Measurements from ENCODE around the gene DNMT1.
"Not testable (repeated sequence)": the region's sequence is repeated elsewhere in the genome, so short reads cannot be mapped to it uniquely, and the experiment has no call there.

Gene DNMT1

DNA sequence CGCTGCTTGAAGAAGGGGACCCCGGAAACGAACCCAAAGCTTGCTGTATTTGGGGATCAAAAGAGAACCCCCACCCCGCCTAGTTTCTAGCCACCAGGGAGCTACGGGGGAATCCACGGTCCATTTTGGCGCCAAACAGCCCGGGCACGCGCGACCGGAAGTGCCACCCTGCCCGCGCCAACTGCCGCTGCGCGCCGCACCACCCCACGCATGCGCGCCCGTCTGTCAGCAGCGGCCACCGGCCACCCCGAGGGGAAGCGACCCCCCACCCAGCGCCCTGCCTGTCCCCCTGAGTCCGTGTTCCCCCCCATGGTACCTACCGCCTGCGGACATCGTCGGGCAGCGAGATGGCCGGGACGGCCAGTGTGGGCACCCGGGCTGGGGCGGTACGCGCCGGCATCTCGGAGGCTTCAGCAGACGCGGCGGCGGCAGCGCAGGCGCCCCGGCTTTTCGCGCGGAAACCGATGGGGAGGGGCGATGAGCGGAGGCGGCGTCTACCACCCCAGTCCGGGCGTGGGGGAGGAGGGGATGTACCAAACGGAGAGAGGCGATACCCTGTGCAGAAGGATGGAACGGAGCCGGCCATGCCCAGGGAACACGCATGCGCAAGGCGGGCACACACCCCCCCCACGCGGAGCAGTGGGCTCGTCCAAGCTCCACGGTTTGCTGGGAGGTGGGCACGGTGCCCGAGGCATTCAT is at the start of gene DNMT1:
Gene DNMT1, minus strand, starts transcription at position 454 of the 699 bp plus-strand sequence. Its CDS starts 54 bp downstream, at position 400.
- DNase-seq = peak; percentile 93 to 94

DNA sequence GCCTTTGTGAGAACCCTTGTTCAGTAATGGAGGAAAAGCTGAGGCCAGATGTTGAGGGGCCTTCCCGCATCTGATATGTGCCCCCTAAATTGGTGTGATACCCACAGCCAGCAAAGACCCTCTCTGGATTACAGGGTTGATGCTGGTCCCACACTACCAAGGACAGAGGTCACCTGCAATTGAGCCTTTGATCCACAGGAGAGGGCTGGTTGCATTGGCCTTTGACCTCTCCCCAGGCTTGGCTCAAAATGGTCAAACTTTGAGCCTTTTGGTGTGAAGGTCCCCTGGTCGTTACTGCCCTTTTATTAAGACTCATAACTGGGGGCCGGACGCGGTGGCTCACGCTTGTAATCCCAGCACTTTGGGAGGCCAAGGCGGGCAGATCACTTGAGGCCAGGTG is 48.9 kb upstream of the DNMT1 start:
- DNase-seq = no peak

DNA sequence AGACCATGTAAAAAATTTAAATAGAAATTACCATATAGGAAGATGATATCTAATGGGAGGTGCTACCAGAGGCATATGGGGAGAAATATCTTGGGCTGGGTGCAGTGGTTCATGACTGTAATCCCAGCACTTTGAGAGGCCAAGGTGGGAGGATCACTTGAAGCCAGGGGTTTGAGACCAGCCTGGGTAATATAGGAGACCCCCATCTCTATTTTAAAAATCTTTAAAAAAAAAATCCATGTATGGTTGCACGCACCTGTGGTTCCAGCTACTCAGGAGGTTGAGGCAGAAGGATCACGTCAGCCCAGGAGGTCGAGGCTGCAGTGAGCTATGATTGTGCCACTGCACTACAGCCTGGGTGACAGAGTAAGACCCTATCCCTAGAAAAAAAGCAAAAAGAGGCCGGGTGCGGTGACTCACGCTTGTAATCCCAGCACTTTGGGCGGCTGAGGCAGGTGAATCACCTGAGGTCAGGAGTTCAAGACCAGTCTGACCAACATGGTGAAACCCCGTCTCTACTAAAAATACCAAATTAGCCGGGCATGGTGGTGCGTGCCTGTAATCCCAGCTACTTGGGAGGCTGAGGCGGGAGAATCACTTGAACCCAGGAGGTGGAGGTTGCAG is 47.2 kb upstream of the DNMT1 start:
- DNase-seq = not testable (repeated sequence)

DNA sequence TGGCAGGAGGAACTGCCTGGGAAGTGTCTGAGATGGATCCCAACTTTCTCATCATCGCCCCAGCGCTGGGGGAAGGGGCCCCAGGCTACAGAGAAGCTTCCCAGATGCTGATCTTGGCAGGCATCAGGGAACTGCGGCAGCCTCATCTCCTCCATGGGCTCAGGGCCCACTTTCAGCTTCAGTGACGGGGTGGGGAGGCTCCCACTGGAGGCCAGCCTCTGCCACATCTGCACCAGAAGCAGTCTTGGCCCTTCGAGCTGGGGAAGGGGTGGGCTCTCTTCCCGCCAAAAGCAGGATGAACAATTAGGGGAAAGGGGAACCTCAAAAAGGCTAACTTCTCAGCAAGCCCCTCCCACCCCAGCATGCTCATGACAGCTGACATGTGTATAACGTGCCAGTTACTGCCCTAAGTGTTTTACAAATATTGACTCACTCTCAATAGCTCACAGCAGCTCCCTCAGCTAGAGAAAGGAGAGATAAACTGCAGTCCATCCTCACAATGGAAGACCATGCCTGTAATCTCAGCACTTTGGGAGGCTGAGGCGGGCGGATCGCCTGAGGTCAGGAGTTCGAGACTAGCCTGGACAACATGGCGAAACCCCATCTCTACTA is 43.5 kb upstream of the DNMT1 start:
- DNase-seq = no peak

DNA sequence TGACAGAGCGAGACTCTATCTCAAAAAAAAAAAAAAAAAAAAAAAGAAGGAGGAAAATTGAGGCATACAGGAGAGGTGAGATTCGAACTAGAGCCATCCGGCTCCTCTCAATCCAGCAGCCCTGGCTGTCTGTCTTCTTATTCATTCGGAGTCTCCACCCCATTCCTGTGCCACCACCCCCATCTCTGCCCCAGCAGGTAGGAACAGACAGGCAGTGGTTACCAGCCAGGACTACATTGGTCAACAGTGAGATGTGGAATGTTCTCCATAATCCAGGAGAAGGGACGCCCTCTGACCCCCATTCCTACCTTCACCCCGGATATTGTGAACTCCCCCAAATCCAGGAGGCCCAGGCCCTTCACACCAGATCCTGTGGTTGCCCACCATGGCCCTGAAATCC is 42.9 kb upstream of the DNMT1 start:
- DNase-seq = no peak

DNA sequence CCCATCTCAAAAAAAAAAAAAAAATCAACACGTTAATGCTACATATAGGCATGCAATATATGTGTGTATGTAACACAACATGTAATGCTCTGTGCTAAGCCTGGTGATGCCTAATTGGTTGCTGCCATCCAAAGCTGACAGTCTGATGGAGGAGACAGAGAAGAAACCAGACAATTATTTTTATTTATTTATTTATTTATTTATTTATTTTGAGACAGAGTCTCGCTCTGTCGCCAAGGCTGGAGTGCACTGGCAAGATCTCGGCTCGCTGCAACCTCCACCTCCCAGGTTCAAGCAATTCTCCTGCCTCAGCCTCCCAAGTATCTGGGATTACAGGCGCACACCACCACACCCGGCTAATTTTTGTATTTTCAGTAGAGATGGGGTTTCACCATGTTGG is 40.7 kb upstream of the DNMT1 start:
- DNase-seq = not testable (repeated sequence)

DNA sequence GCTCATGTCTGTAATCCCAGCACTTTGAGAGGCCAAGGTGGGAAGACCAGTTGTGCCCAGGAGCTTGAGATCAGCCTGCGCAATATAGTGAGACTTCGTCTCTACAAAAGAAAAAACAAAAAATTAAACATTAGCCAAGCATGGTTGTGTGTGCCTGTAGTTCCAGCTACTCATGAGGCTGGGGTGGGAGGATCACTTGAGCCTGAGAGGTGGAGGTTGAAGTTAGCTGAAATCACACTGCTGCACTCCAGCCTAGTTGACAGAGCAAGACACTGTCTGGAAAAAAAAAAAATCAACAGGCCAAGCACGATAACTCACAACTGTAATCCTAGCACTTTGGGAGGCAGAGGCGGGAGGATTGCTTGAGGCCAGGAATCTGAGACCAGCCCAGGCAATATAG is 40.2 kb upstream of the DNMT1 start:
- no peak for DNase-seq

DNA sequence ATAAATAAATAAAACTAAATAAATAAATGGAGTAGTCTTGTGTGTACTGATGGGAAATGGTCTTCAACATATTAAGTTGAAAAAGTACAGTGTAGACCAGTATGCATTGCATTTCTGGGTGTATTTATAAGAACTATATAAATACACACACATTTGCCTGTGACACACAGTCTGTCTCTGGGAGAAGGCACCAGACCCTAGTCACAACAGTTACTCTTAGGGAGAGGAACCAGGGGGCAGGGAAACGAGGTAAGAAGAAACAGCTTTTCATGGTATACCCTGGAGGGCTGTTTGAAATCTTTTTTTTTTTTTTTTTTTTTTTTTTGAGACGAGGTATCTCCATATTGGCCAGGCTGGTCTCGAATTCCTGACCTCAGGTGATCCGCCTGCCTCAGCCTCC is 39.2 kb upstream of the DNMT1 start:
- DNase-seq = no peak

DNA sequence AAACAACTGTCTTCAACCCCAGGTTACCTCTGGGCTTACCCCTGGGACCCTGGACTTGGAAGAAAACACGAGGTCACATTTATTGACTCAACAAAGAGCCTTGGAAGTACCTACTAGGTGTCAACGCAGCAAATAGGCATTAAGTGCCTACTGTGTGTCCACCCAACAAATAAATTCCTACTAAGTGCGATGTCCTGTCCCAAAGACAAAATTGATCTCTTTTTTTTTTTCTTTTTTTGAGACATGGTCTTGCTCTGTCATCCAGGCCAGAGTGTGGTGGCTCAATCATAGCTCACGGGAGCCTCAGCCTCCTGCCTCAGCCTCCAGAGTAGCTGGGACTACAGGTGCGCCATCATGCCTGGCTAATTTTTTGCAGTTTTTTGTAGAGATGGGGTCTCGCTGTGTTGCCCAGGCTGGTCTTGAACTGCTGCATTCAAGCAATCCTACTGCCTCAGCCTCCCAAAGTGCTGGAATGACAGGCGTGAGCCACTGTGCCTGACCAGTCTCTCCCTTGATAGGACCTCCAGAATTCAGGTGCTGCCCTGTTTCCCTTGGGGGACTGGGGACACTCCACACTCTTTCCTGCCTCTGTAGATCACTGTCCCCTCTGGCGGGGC is 37.0 kb upstream of the DNMT1 start:
- DNase-seq = no peak

DNA sequence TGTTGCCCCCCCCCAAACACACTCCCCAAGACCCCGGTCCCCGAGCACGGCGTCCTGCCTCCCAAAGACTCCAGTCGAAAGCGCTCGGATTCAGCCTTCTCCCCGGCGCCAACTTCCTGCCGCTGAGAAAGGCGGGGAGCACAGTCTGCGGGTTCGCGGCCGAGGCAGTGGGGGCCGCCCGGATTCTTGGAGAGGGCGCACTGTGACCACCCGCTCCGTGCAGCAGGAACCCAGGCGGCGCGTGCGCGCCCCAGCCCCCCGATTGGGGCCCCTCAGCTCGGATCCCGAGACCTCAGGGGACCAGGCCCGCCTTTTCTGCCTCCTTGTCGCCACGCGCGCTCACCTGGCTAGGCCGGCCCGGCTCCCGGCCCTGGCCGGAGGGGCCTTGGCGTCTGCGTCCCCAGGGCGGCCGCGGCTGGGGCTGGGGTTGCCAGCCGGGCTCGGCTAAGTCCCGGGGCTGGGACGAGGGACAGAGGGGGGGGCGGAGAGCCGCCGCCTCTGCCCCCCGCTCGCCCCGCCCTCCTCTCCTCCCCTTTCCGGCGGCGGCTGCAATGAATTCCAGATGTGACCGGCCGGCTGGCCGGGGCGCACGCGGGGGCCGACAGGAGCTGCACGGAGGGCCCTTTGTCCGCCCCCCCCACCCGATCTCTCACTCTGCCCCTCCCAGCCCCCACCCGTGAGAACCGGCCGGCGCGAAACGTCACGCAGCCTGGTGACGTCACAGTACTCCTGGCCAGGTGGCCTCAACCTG is 36.3 kb upstream of the DNMT1 start, which contains the start of gene S1PR2:
Gene S1PR2, minus strand, starts transcription at position 471 of the 751 bp plus-strand sequence. CDS start 6,426 bp downstream, outside the sequence.
- peak; percentile 6 to 35 for DNase-seq

DNA sequence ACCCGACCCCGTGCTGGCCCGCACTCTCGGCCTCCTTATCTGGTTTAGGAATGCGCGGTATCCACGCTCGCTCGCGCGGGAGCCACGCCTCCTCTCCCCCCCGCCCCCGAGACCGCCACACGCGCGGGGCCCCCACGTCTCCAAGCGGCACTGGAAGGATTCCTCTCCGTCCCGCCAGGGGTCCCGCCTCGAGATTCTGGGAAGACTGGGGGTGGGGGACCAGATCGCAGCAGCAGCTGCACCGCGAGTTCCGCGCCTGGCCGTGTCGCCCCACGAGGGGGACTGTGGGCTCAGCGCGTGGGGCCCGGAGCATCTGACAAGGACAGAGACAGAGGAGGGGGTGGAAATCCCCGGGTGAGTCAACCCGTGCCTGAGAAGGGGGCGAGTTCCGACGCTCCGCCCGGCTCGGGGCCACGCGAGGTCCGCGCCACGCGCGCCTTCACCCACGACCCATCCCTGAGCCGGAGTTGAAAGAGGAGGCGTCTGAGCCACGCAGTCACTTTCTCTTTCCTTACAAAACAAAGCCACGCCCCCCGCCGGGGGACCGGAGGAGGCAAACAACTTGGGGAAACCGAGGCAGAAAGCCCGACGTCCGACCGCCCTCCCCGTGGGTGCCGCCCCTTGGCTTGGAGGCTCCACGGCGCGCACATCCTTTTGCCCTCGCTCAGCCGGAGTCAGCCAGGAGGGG is 35.6 kb upstream of the DNMT1 start:
- DNase-seq = no peak

DNA sequence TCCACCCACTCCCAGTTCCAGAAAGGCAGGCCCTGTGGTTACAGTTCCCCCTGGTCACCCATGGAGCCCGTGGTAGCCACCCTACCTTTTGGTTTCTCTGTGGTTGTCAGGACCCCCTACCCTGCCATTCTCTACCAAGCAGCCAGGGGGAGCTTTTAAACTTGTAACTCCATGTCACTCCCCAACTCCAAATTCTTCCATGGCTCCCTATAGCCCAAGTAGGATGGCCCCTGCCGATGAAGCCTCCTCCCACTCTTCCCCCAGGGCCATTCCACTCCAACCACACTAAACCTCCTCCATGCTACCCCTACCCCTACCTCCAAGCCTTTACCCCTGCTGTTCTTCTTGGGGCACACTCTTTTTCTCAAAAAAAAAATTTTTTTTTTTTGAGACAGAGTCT is 34.2 kb upstream of the DNMT1 start:
- peak in 1 of 2 experiments; percentile 3 for DNase-seq

DNA sequence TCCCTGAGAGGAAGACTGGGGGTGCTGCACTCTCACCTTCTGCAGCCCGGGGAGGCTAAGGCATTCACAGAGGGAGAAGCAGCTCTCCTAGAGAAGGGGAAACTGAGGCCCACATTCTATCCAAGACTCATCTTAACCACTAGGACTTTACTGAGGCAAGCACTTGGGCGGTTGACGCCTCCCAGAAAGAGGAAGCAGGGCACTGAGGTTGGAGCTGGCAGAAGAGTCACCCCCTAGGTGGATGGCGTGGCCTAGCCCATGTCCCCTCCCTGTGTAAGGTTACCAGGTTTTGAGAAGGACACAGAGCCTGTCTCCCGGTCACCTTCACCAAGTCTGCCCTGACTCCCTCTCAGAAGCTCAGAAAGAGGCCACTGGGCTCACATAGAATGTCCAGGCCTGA is 33.6 kb upstream of the DNMT1 start:
- DNase-seq = peak in 1 of 2 experiments; percentile 11

DNA sequence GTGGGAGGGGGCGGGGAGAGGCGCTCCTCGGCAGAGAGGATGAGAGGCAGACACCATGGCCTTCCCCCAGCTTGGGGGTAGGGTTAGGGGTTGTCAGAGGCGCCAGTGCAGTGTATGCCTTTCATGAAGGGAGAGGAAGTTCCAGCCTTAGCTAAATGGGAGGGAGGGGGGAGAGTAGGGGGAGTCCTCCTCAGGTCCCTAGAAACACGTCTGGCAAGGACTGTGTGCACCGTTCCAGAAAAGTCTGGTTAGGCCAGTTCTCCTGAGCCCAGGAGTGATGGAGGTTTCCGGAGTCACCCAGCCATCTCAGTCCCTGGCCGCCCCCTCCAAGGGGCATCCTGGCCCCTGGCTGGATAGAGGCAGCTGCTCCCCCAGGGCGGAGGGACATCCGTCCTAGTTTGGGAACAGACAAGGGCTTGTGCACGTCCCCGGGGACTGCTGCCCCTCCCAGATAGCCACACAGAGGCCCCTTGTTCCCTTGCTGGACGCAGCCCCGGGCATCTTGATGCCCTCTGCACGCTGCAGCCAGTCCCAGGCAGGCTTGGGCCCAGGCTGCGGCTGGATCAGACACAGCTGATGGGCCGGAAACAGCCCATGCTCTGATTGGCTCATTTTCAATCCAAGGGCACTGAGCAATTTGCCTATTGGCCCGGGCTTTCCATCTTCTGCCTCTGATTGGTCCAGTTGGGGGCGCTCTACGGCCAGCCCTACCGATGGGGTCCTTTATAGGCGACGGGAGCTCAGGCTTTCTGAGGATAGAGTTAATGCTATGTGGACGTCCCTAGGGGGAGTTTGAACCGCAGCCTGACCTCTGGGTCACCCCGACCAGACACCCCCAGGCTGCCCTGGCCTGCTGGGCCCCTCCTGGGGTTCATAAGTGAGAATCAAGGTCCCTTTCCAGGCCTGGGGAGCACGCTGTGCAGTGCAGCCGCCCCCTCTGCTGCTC is 32.5 kb upstream of the DNMT1 start:
- no peak for DNase-seq

DNA sequence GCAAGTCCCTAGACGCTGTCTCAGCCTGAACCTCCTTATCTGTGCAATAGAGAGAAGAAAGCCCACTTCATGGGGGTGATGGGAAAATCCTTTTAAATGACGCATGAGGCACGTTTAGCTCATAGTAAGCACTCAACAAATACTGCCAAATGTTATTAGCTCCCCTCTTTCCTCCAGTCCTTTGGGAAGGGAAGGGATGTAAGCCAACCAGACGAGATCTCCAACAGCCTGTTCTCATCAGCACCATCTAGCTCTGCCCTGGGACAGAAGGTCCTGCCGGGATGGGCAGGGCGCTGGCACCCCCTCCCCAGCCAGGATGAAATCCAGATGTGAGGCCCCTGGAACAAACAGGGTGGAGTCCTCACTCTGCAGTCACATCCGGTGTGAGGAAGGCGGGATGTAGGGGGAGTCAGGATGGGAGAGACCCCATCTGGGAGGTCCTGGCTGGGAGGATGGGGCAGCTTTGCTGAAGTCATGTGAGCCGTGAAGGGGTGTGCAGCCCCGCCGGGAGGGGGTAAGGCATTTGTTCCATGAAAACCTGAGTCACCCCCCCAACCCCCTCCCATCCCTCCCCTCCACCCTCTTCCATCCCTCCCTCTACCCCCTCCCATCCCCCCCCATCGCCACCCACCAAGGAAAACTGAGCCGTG is 31.7 kb upstream of the DNMT1 start:
- DNase-seq = no peak

DNA sequence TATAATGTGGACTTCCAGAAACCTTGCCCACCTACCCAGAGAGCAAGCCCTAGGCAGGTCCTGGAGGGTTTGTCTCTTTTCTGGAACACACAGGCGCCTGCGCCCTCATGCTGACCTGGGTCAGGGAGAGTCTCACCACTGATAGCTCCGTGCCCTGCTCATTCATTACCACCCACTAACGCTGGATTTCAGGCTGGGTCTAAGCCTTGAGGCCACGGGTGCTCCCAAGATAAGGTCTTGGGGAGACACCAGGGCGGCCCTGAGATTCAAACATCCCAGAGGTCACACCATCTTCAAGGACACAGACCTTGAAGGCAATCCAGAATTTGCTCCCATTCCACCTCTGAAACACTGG is 31.2 kb upstream of the DNMT1 start:
- no peak for DNase-seq

DNA sequence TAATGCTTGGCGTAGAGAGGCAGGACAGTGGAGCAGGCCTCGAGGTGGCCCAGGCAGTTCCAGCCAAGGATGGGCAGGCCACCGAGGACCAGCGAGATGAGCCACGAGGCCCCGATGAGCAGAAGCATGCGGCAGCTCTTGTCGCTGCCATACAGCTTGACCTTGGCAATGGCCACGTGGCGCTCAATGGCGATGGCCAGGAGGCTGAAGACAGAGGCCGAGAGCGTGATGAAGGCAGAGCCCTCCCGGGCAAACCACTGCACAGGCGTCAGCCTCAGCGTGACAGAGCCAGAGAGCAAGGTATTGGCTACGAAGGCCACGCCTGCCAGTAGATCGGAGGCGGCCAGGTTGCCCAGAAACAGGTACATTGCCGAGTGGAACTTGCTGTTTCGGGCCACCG is 29.6 kb upstream of the DNMT1 start:
- no peak for DNase-seq

DNA sequence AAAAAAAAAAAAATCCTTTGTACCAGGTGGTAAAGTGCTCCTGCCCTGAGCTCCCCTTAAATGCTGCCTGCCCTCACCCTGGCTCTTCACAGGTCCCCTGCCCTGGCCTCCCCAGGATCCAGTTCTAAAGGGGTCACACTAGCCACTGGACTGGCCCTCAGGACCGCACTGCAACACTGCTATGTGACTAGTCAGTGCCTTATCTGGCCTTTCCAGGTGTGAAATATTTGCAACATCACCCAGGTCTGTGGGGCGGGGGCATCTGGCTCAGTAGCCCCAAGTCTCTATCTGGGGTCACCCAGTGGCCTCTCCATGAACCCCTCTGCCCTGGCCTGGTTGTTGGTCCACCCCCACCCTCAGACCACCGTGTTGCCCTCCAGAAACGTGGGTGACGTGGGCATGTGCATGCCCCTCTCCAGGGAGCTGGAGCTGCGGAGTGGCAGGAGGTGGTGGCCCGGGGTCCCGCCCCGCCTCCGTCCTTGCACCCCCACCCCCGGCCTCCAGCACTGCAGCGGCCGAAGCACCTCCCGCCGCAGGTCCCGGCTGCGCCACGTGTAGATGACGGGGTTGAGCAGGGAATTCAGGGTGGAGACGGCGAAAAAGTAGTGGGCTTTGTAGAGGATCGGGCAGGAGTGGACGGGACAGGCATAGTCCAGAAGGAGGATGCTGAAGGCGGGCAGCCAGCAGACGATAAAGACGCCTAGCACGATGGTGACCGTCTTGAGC is 28.9 kb upstream of the DNMT1 start:
- DNase-seq = no peak

DNA sequence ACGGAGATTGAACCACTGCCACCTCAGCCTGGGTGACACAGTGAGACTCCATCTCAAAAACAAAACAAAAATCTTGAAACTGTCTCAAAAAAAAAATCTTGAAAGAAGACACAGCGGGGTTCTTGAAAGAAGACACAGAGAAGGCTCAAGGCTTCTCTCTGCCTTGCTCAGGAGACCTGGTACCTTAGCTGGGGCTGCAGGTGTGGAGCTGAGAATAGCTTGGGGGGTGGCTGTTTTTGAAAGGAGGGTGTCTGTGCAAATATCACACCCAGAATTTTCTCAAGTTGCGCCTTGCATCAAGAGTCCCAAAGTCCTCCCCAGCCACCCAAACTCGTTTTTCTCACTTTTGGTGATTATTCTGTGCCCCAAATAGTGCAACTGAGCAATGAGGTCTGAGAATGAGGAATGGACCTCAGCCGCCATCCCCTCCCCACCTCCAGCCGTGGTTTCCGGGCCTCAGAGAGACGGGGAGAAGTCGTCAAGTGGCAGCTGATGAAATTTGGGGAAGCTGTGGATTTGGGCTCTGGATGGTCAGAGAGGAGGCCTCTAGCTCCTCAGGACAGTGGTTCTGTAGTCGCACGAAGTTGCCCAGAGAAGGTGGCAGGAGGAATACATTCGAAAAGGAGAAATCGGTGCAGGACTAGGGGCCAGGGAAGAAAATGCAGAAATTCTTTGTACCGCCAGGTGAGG is 27.6 kb upstream of the DNMT1 start:
- DNase-seq = no peak
